ENCODE data around the gene VTI1A.

DNA sequence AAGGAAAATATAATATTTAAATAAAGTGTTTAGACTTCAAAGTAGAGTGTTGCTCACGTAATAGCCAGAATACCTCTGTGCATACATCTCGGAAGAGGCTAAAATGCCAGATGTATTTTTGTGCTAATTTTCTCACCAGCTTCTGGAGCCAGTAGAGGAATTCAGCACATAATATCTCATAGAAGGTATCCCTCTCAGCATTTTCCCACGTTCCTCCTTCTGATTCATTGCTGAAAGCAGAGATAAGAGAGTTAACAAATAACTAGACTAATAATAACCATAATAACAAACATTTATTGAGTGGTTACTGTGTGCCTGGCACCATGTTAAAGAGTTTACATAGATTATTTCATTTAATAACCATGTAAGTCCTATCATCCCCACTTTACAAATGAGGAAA is 123.6 kb downstream of the VTI1A start:
- no peak for TF ChIP-seq POLR2AphosphoS5 (IDR thresholded peaks at IDR 0.05; ENCODE audit: borderline replicate concordance, low read depth, low read length)
- no peak for TF ChIP-seq EZH2 (IDR thresholded peaks at IDR 0.05)
- no peak for TF ChIP-seq FOXP2 (optimal IDR thresholded peaks at IDR 0.05; ENCODE audit: control extremely low read depth, extremely low read length, insufficient read depth)

All from SK-N-MC (cell line).